ENCODE data around the gene SYF2.

SYF2 gene

DNA sequence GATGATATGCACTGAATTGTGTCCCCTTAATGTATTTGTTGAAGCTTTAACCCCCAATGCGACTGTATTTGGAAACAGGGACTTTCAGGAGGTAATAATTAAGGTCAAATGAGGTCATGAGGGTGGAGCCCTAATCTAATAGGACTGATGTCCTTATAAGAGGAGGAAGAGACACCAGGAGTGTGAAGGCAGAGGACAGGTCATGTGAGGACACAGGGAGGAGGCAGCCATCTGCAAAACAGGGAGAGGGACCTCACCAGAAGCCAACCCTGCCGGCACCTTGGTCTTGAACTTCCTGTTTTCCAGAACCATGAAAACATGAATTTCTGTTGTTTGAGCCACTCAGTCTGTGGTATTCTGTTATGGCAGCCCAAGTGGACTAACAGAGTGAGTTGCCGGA lies 15.3 kb downstream of the SYF2 start:
- in situ Hi-C loops (cut with HindIII; ENCODE audit: low pct_ligation_motif_present, low pct_unique_long_range_greater_than_20kb, low sequenced_read_pairs): no loop called here
- no peak for DNase-seq

DNA sequence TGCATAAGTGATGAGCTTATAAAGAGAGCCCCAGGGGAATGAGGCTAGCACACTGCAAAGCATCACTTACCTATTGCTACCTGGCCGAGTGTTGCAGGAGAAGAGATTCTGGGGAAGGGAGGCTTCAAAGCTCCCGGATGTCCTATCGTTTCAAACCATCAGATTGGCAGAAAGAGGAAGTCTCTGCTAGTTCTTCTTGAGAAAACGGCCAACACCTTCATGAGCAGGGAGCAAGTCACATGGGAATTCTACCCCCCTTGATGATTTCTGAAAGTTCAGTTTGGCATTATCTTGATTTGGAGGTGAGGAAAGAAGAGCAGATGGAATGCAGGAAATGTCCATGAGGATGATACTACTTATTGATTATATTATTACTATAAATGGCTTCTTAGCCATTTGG lies 16.2 kb downstream of the SYF2 start:
- in situ Hi-C loops (cut with HindIII; ENCODE audit: low pct_ligation_motif_present, low pct_unique_long_range_greater_than_20kb, low sequenced_read_pairs): no loop called here
- no peak for DNase-seq

DNA sequence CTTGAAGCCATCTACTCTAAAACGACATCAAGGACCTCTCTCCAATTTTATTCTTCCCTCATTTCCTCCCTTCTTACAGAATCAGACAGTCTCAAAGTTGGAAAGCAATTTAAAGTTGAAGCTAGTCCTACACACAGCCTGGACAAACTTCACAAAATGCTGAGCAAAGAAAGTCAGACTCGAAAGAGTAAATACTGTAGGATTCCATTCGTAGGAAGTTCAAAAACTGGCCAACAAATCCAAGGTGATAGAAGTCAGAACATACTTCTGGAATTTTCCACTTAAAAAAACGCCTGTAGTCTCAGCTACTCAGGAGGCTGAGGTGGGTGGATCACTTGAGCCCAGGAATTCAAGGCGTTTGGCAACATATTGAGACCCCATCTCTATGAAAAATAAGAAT lies 19.6 kb downstream of the SYF2 start:
- in situ Hi-C loops (cut with HindIII; ENCODE audit: low pct_ligation_motif_present, low pct_unique_long_range_greater_than_20kb, low sequenced_read_pairs): no loop called here
- no peak for DNase-seq

GRCh38 chr1:25210728-25211127 lies 21.6 kb downstream of the SYF2 start:
- no peak for DNase-seq
- in situ Hi-C loops (cut with HindIII; ENCODE audit: low pct_ligation_motif_present, low pct_unique_long_range_greater_than_20kb, low sequenced_read_pairs): no loop called here

DNA sequence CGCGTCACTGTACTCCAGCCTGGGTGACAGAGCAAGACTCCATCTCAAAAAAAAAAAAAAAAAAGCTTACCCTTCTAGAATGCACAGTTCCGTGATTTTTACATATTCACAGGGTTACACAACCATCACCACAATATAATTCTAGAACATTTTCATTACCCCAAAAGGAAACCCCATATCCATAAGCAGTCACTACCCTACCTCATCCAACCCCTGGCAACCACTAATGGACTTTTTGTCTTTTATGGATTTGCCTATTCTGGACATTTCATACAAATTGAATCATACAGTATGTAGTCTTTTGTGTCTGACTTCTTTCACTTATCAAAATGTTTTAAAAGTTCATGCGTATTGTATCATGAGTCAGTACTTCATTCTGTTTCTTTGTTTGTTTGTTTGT lies 22.8 kb downstream of the SYF2 start:
- DNase-seq: no peak
- in situ Hi-C loops (cut with HindIII; ENCODE audit: low pct_ligation_motif_present, low pct_unique_long_range_greater_than_20kb, low sequenced_read_pairs): no loop called here

GRCh38 chr1:25208561-25209222 lies 23.6 kb downstream of the SYF2 start:
- in situ Hi-C loops (cut with HindIII; ENCODE audit: low pct_ligation_motif_present, low pct_unique_long_range_greater_than_20kb, low sequenced_read_pairs): no loop called here
- no peak for DNase-seq

DNA sequence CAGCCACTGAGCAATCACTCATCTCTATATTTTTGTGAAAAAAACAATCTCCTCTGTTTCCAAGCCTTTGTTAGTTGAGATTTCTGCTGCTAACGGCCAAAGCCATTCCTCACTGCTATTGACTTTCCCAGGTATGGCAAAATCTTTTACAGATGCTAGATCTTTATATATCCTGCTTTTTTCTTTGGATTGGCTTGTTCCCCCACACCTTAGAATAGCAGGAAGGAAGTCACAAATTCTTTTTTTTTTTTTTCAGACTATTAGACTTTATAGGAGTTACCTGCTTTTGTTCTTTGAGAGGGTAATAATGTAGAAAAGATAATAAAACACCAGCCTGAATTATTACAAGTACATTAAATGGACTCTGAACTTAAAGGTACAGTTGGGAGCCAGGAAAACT lies 24.2 kb downstream of the SYF2 start:
- in situ Hi-C loops (cut with HindIII; ENCODE audit: low pct_ligation_motif_present, low pct_unique_long_range_greater_than_20kb, low sequenced_read_pairs): no loop called here
- no peak for DNase-seq

- no peak for DNase-seq
- in situ Hi-C loops (cut with HindIII; ENCODE audit: low pct_ligation_motif_present, low pct_unique_long_range_greater_than_20kb, low sequenced_read_pairs): no loop called here
These were observed 26.1 kb downstream of the SYF2 start for GRCh38 chr1:25206201-25206600.

- in situ Hi-C loops (cut with HindIII; ENCODE audit: low pct_ligation_motif_present, low pct_unique_long_range_greater_than_20kb, low sequenced_read_pairs): no loop called here
- no peak for DNase-seq
These were observed 26.5 kb downstream of the SYF2 start for GRCh38 chr1:25205786-25206185.

GRCh38 chr1:25204797-25205480 lies 27.4 kb downstream of the SYF2 start:
- in situ Hi-C loops (cut with HindIII; ENCODE audit: low pct_ligation_motif_present, low pct_unique_long_range_greater_than_20kb, low sequenced_read_pairs): no loop called here

GRCh38 chr1:25201006-25201405 lies 31.3 kb downstream of the SYF2 start:
- no peak for DNase-seq
- in situ Hi-C loops (cut with HindIII; ENCODE audit: low pct_ligation_motif_present, low pct_unique_long_range_greater_than_20kb, low sequenced_read_pairs): no loop called here

More at GRCh38 chr1:25204797-25205480, 27.4 kb downstream of the SYF2 start:
- DNase-seq: peak; percentile 43

GRCh38 chr1:25199819-25200620 lies 32.3 kb downstream of the SYF2 start:
- DNase-seq: no peak
- in situ Hi-C loops (cut with HindIII; ENCODE audit: low pct_ligation_motif_present, low pct_unique_long_range_greater_than_20kb, low sequenced_read_pairs): no loop called here

- DNase-seq: no peak
- in situ Hi-C loops (cut with HindIII; ENCODE audit: low pct_ligation_motif_present, low pct_unique_long_range_greater_than_20kb, low sequenced_read_pairs): no loop called here
These were observed 33.5 kb downstream of the SYF2 start for GRCh38 chr1:25198663-25199252.

- in situ Hi-C loops (cut with HindIII; ENCODE audit: low pct_ligation_motif_present, low pct_unique_long_range_greater_than_20kb, low sequenced_read_pairs): no loop called here
- no peak for DNase-seq
These were observed 34.2 kb downstream of the SYF2 start for GRCh38 chr1:25197982-25198662.

GRCh38 chr1:25197235-25197975 lies 34.9 kb downstream of the SYF2 start:
- DNase-seq: no peak
- in situ Hi-C loops (cut with HindIII; ENCODE audit: low pct_ligation_motif_present, low pct_unique_long_range_greater_than_20kb, low sequenced_read_pairs): no loop called here

- DNase-seq: no peak
- in situ Hi-C loops (cut with HindIII; ENCODE audit: low pct_ligation_motif_present, low pct_unique_long_range_greater_than_20kb, low sequenced_read_pairs): no loop called here
These were observed 35.5 kb downstream of the SYF2 start for GRCh38 chr1:25196830-25197229.

- in situ Hi-C loops (cut with HindIII; ENCODE audit: low pct_ligation_motif_present, low pct_unique_long_range_greater_than_20kb, low sequenced_read_pairs): no loop called here
- no peak for DNase-seq
These were observed 36.5 kb downstream of the SYF2 start for GRCh38 chr1:25195835-25196234.

DNA sequence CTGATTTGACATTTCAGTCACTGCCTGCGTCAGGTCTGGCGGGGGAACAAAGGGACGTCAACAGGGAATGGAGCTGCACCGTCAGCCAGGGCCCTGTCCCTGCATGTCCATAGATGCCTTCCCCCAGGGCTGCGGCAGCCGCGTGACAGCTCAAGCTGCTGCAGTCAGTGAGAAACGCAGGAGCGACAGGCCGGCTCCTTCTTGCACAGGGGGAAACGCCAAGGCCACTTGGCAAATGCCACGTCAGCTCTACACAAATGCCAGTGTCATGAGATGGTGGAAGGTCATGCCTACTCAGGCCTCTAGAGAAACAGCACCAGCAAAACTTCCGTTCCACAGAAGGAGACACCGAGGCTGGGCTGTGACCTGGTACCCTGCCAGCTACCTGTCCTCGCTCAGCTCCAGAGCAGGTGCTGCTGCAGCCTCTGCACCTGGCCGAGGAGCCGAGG lies 37.7 kb downstream of the SYF2 start:
- in situ Hi-C loops (cut with HindIII; ENCODE audit: low pct_ligation_motif_present, low pct_unique_long_range_greater_than_20kb, low sequenced_read_pairs): no loop called here
- DNase-seq: no peak

Measured in ACHN (cell line).